Fibroblast of the conjunctiva (primary cell): ENCODE results near the gene CPA2.

Source experiments
- DNase-seq: peaks from one replicate; pipeline ENCODE4 v3.0.0-alpha.2; 2010; ENCODE audit warnings: low read depth

The CPA2 gene

GRCh38 chr7:130279906-130280305, 13.2 kb downstream of the CPA2 start:
- no peak for DNase-seq

- DNase-seq = peak; percentile 96
Measured at GRCh38 chr7:130281260-130281659, 14.6 kb downstream of the CPA2 start.

GRCh38 chr7:130286881-130287280, 20.2 kb downstream of the CPA2 start:
- DNase-seq = no peak

- DNase-seq = no peak
Measured at GRCh38 chr7:130288168-130288567, 21.5 kb downstream of the CPA2 start.

- DNase-seq = no peak
Measured at GRCh38 chr7:130288829-130289228, 22.2 kb downstream of the CPA2 start.

GRCh38 chr7:130289478-130289877, 22.8 kb downstream of the CPA2 start:
- no peak for DNase-seq

- no peak for DNase-seq
Measured at GRCh38 chr7:130290745-130291144, 24.1 kb downstream of the CPA2 start.

GRCh38 chr7:130292682-130293257, 26.1 kb downstream of the CPA2 start, which contains the start of gene CPA4:
Gene CPA4, plus strand, starts transcription at chr7:130293161. Its CDS starts 20 bp downstream, at chr7:130293181.
- peak; percentile 94 for DNase-seq

GRCh38 chr7:130293521-130293920, 26.9 kb downstream of the CPA2 start:
- no peak for DNase-seq

GRCh38 chr7:130294314-130294713, 27.7 kb downstream of the CPA2 start:
- DNase-seq = no peak

GRCh38 chr7:130296221-130296951, 29.7 kb downstream of the CPA2 start:
- DNase-seq = no peak

GRCh38 chr7:130297628-130298543, 31.2 kb downstream of the CPA2 start:
- no peak for DNase-seq

GRCh38 chr7:130298544-130299326, 32.1 kb downstream of the CPA2 start:
- no peak for DNase-seq

GRCh38 chr7:130299866-130300265, 33.2 kb downstream of the CPA2 start:
- no peak for DNase-seq

GRCh38 chr7:130301501-130302020, 34.9 kb downstream of the CPA2 start:
- no peak for DNase-seq

GRCh38 chr7:130302649-130303048, 36.0 kb downstream of the CPA2 start:
- DNase-seq = no peak

GRCh38 chr7:130303127-130303526, 36.5 kb downstream of the CPA2 start:
- DNase-seq = no peak

- DNase-seq = no peak
Measured at GRCh38 chr7:130303551-130303950, 36.9 kb downstream of the CPA2 start.

GRCh38 chr7:130303982-130304381, 37.3 kb downstream of the CPA2 start:
- no peak for DNase-seq

GRCh38 chr7:130304878-130305277, 38.2 kb downstream of the CPA2 start:
- DNase-seq = no peak

- DNase-seq = no peak
Measured at GRCh38 chr7:130305433-130306042, 38.9 kb downstream of the CPA2 start.
